K562 (cell line): ENCODE data around the gene DRAXIN. TPM values are rescaled to one million over a fixed set of nuclear protein-coding genes. Genes with fewer than 3 reads are reported as not detected.
A peak's percentile ranks its signal among the peaks of the same experiment; 100 is the strongest.

Experiments used
- ARID1B ChIP-seq: fragments of 450-650 bp; IDR thresholded peaks from 2 replicates; pipeline ENCODE4 v1.6.1; 2016; ENCODE audit warnings: antibody characterized with exemption, mild to moderate bottlenecking, inconsistent platforms
- ARID3A ChIP-seq: IDR thresholded peaks from 2 replicates; pipeline ENCODE4 v1.6.1; 2012; ENCODE audit warnings: low read depth, low read length, improper control_type of control experiment, borderline replicate concordance
- ATF7 ChIP-seq: fragments of 450-650 bp; IDR thresholded peaks from 2 replicates; pipeline ENCODE4 v1.7.1; 2014; ENCODE audit warnings: mild to moderate bottlenecking, moderate library complexity
- CCAR2 ChIP-seq: fragments of 200-400 bp; formaldehyde crosslinking; IDR thresholded peaks from 2 replicates; pipeline ENCODE4 v1.6.1; 2017; ENCODE audit warnings: mild to moderate bottlenecking, low read depth, low read length
- ERF ChIP-seq: fragments of 450-650 bp; formaldehyde crosslinking; IDR thresholded peaks from 2 replicates; pipeline ENCODE4 v1.4.0; 2020; ENCODE audit warnings: mild to moderate bottlenecking, mixed read lengths
- GTF2E2 ChIP-seq: fragments of 200-800 bp; sonication (Bioruptor generic); IDR thresholded peaks from 2 replicates; pipeline ENCODE4 v1.6.1; 2016; ENCODE audit warnings: missing genetic modification characterization, missing compliant biosample characterization
- HNRNPUL1 ChIP-seq: fragments of 200-400 bp; formaldehyde crosslinking; IDR thresholded peaks from 2 replicates; pipeline ENCODE4 v1.6.1; 2017; ENCODE audit warnings: low read length
- ILK ChIP-seq: fragments of 450-650 bp; IDR thresholded peaks from 2 replicates; pipeline ENCODE4 v1.6.1; 2016; ENCODE audit warnings: missing genetic modification characterization, low read depth, mild to moderate bottlenecking, missing compliant biosample characterization, moderate library complexity, borderline replicate concordance
- JUN ChIP-seq, 2 experiments: sonication (generic) in 1 of 2; formaldehyde crosslinking in 1 of 2; IDR thresholded peaks; 2 replicates each; pipeline versions ENCODE4 v1.6.1 to v1.8.0; 2012 to 2022; ENCODE audit warnings: borderline replicate concordance in 2 of 2, mild to moderate bottlenecking in 2 of 2, improper control_type of control experiment in 1 of 2, low read depth in 1 of 2, low read length in 1 of 2, missing genetic modification reagents in 1 of 2
- MAX ChIP-seq: sonication (generic); formaldehyde crosslinking; IDR thresholded peaks from 2 replicates; pipeline ENCODE4 v1.9.0; 2022; ENCODE audit warnings: mild to moderate bottlenecking, missing genetic modification reagents
- NFXL1 ChIP-seq: fragments of 450-650 bp; formaldehyde crosslinking; IDR thresholded peaks from 2 replicates; pipeline ENCODE4 v1.4.0; 2021; ENCODE audit warnings: mild to moderate bottlenecking
- PCBP1 ChIP-seq: fragments of 200-400 bp; formaldehyde crosslinking; IDR thresholded peaks from 2 replicates; pipeline ENCODE4 v1.6.1; 2018; ENCODE audit warnings: mild to moderate bottlenecking, low read depth, low read length; ENCODE audit not compliant: poor library complexity, severe bottlenecking
- PHF21A ChIP-seq: fragments of 450-650 bp; IDR thresholded peaks from 2 replicates; pipeline ENCODE4 v1.6.1; 2017; ENCODE audit warnings: low read depth, borderline replicate concordance
- RBM25 ChIP-seq: fragments of 200-400 bp; formaldehyde crosslinking; IDR thresholded peaks from 2 replicates; pipeline ENCODE4 v1.6.1; 2018; ENCODE audit warnings: low read length, low read depth, moderate library complexity; ENCODE audit not compliant: severe bottlenecking
- SFPQ ChIP-seq: fragments of 200-400 bp; formaldehyde crosslinking; IDR thresholded peaks from 2 replicates; pipeline ENCODE4 v1.6.1; 2017; ENCODE audit warnings: mild to moderate bottlenecking, low read depth, low read length, moderate library complexity
- TBL1XR1 ChIP-seq, 2 experiments: IDR thresholded peaks; 2 replicates each; pipeline ENCODE4 v1.6.1; 2012; ENCODE audit warnings: improper control_type of control experiment in 2 of 2, low read length in 2 of 2, mild to moderate bottlenecking in 1 of 2
- VEZF1 ChIP-seq: fragments of 200-800 bp; sonication (Bioruptor generic); IDR thresholded peaks from 2 replicates; pipeline ENCODE4 v1.6.1; 2017; ENCODE audit warnings: missing genetic modification characterization, missing compliant biosample characterization
- ZBTB7A ChIP-seq: IDR thresholded peaks from 2 replicates; pipeline ENCODE4 v1.6.1; 2011; ENCODE audit warnings: low read depth, mild to moderate bottlenecking, low read length, moderate library complexity, borderline replicate concordance; ENCODE audit not compliant: control insufficient read depth
- ZFPM2 ChIP-seq: fragments of 250-450 bp; sonication (Bioruptor Pico); IDR thresholded peaks from 2 replicates; pipeline ENCODE4 v1.5.1; 2022; ENCODE audit warnings: mild to moderate bottlenecking
- ZNF408 ChIP-seq: fragments of 250-450 bp; sonication (Bioruptor Pico); IDR thresholded peaks from 2 replicates; pipeline ENCODE4 v1.4.0; 2020; ENCODE audit warnings: low read depth, mild to moderate bottlenecking, moderate library complexity
- ZNF431 ChIP-seq: sonication (generic); formaldehyde crosslinking; IDR thresholded peaks from 2 replicates; pipeline ENCODE4 v1.8.0; 2022; ENCODE audit warnings: mild to moderate bottlenecking, missing genetic modification reagents
- polyA plus RNA-seq, 8 experiments: library from polyadenylated mRNA; depleted of rRNA in 4 of 8; stranded (reverse) in 5 of 8; unstranded in 3 of 8; fragments of >200 nt; fragmentation: Nextera tagmentation in 2 of 8; fragmentation: Illumina TruSeq in 1 of 8; extraction: Ambion mirVana in 2 of 8; extraction: Trizol in 1 of 8; gene quantifications; 2 replicates each; pipeline versions ENCODE4 v1.2.1 to v1.2.3, GENCODE V29; 2011 to 2014; ENCODE audit warnings: inconsistent platforms in 1 of 8, missing spikeins in 1 of 8
- total RNA-seq, 7 experiments: library from RNA; depleted of rRNA in 6 of 7; stranded (reverse); fragments of >200 nt in 6 of 7; fragmentation: Illumina TruSeq in 2 of 7; extraction: Trizol in 2 of 7; gene quantifications; 2 replicates each; pipeline versions ENCODE4 v1.2.1 to v1.2.3, GENCODE V29; 2011 to 2021; ENCODE audit warnings: low replicate concordance in 1 of 7

The DRAXIN gene
- total and polyA plus RNA-seq, 9 of the 15 experiments (the other 6 are each of a cell fraction or from before 2014, with no cell fraction given), result 0.01 to 0.04 (median 0.01) TPM; not detected in 6

DNA sequence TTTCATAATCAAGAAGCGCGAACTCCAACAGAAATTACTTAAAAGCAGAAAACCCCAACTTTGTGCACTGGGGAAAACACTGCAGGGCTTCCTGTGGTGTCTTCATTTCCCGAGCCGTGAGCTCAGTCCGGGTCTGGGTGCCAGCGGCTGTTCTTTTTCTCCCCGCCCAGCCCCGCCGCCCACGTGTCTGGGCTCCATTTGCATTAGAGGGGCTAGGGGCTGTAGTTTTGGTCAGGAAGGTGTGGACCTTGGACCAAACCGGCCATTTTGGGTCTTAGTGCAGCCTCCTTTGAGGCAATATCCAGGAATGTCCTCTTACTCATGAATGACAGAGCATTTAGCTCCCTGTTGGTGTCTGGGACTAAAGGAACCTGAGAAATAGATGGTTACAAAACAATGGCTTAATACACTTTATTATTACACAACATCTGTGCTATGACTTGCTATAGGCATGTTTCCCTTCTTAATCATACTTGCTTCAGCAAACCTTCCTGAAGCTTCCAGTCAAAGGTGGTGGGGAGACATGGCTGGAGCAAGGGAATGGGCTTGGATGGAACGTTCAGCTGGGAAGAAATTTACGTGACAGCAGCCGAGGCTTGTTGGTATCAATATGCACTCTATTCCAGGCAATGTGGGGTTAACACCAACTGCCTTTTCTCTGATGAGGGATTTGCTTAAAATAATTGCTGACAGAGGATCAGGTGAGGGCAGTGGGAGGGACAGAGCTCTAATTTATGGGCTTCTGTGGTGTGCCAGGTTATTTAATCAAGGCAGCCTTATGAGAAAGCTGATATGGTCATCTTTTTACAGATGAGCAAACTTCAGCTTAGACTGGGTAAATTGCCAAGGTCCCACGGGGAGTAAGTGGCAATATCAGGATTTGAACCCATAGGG is 45.5 kb downstream of the DRAXIN start (continued):
- TF ChIP-seq CCAR2 (no peak), SFPQ (no peak), ARID1B (0 out of 2 replicates have a peak, but pooled peaks have one; percentile 17), ZBTB7A (no peak; the same call in 1 of the 2 replicates), ILK (no peak), TBL1XR1 (IDR thresholded peaks at IDR 0.05; ENCODE audit: low read length in 2 of 2) (no peak), ERF (CRISPR knock-in tag) (peak; percentile 20; the same call in 1 of the 2 replicates), ATF7 (no peak), ZNF431 (no peak), ZFPM2 (CRISPR knock-in tag) (no peak), HNRNPUL1 (no peak), RBM25 (no peak), VEZF1 (CRISPR knock-in tag) (0 out of 2 replicates have a peak, but pooled peaks have one; percentile 9), JUN (IDR thresholded peaks at IDR 0.05; ENCODE audit: borderline replicate concordance, low read depth, low read length) (no peak), JUN (CRISPR knock-in tag; IDR thresholded peaks at IDR 0.05; ENCODE audit: borderline replicate concordance) (peak; percentile 90; the same call in 1 of the 2 replicates), PHF21A (no peak), ZNF408 (CRISPR knock-in tag) (no peak), NFXL1 (no peak), PCBP1 (no peak), GTF2E2 (tag) (no peak), MAX (CRISPR knock-in tag) (0 out of 2 replicates have a peak, but pooled peaks have one; percentile 32), ARID3A (0 out of 2 replicates have a peak, but pooled peaks have one; percentile 32)
